Activated CD4-positive, alpha-beta T cell treated with anti-CD3 and anti-CD28 coated beads for 36 hours (primary cell): Measurements from ENCODE around the gene ZNF341. TPM values are rescaled to one million over a fixed set of nuclear protein-coding genes. Genes with fewer than 3 reads are reported as not detected.

ENCODE experiments used
- ATAC-seq: fragments of 200-7000 bp; cut with Tn5 transposase; one replicate; pipeline ENCODE4 v1.10.0; 2021; ENCODE audit warnings: mild to moderate bottlenecking, moderate library complexity
- CTCF ChIA-PET: fragments of 350-600 bp; sonication (Branson Sonifier 250); formaldehyde crosslinking; loops from one replicate; lab custom pipeline; 2021; ENCODE audit warnings: antibody characterized with exemption; lab: Charles Lee
- POLR2A ChIA-PET: fragments of 350-600 bp; sonication (Branson Sonifier 250); formaldehyde crosslinking; loops from one replicate; lab custom pipeline; 2021; ENCODE audit warnings: antibody characterized with exemption, inconsistent platforms; lab: Charles Lee
- DNase-seq: peaks from one replicate; pipeline ENCODE4 v3.0.0-alpha.2; 2020
- H3K27ac Mint-ChIP-seq: one replicate; pipeline ENCODE4 v1.8.0; 2021; ENCODE audit warnings: mixed read lengths
- H3K27me3 Mint-ChIP-seq: one replicate; pipeline ENCODE4 v1.8.0; 2021; ENCODE audit warnings: mixed read lengths
- H3K36me3 Mint-ChIP-seq: one replicate; pipeline ENCODE4 v1.8.0; 2021; ENCODE audit warnings: low read depth, mixed read lengths
- H3K4me1 Mint-ChIP-seq: one replicate; pipeline ENCODE4 v1.8.0; 2021; ENCODE audit warnings: mixed read lengths
- H3K4me3 Mint-ChIP-seq: one replicate; pipeline ENCODE4 v1.8.0; 2021; ENCODE audit warnings: mild to moderate bottlenecking, moderate library complexity, mixed read lengths
- H3K9me3 Mint-ChIP-seq: one replicate; pipeline ENCODE4 v1.8.0; 2021; ENCODE audit warnings: low read depth, mixed read lengths
- intact Hi-C, 2 experiments: fragments of 100-400 bp; cut with DNase I in 1 of 2; cut with micrococcal nuclease in 1 of 2; formaldehyde crosslinking; loops; one replicate each; pipeline versions ENCODE4 v1.14.2 to v1.15.1; 2022 to 2024; cut with DNase I, micrococcal nuclease
- total RNA-seq, 2 experiments: library from RNA; stranded (reverse); gene quantifications; one replicate each; pipeline ENCODE4 v1.2.3, GENCODE V29; 2021

Gene ZNF341
- total RNA-seq, 2 experiments from 2014 or later, result 4.3 to 6.1 TPM

GRCh38 chr20:33796907-33797544 lies 65.2 kb downstream of the ZNF341 start:
- Mint-ChIP-seq H3K9me3 (no peaks in the 10 kb centered on the region), H3K4me3 (no peak overlapping the region), H3K4me1 (no peaks in the 10 kb centered on the region), H3K36me3 (no peaks in the 10 kb centered on the region), H3K27ac (no peak overlapping the region), H3K27me3 (no peaks in the 10 kb centered on the region)
- intact Hi-C loops, result no loop called here
- DNase-seq, result no peak
- POLR2A ChIA-PET, result no interaction called here
- CTCF ChIA-PET, result interaction anchor here (1.0 kb wide), 1 partner anchor 20 kb away, joined by 3 read pairs; no protein-coding TSS in a partner anchor
- no peak for ATAC-seq

GRCh38 chr20:33798444-33798843 lies 66.6 kb downstream of the ZNF341 start:
- Mint-ChIP-seq H3K4me1 (no peaks in the 10 kb centered on the region), H3K36me3 (no peaks in the 10 kb centered on the region), H3K4me3 (no peak overlapping the region), H3K27ac (no peak overlapping the region), H3K27me3 (no peaks in the 10 kb centered on the region), H3K9me3 (no peaks in the 10 kb centered on the region)
- DNase-seq (no peak), ATAC-seq (no peak)
- POLR2A ChIA-PET, result no interaction called here
- intact Hi-C loops, result no loop called here
- CTCF ChIA-PET, result interaction anchor here (0.6 kb wide), 1 partner anchor 892 kb away, joined by 3 read pairs; no protein-coding TSS in a partner anchor

GRCh38 chr20:33803921-33804337 lies 72.1 kb downstream of the ZNF341 start:
- no peaks in the 10 kb centered on the region for H3K36me3 Mint-ChIP-seq
- H3K27me3 Mint-ChIP-seq, result no peaks in the 10 kb centered on the region
- CTCF ChIA-PET, result interaction anchor here (0.6 to 1.2 kb wide), 2 partner anchors 10 to 24 kb away, joined by 3 to 6 read pairs; no protein-coding TSS in a partner anchor
- no peak overlapping the region for H3K27ac Mint-ChIP-seq
- H3K4me1 Mint-ChIP-seq, result no peaks in the 10 kb centered on the region
- POLR2A ChIA-PET, result no interaction called here
- no peak overlapping the region for H3K4me3 Mint-ChIP-seq
- no peak for ATAC-seq
- DNase-seq, result no peak
- intact Hi-C loops, result no loop called here
- H3K9me3 Mint-ChIP-seq, result no peaks in the 10 kb centered on the region

GRCh38 chr20:33808388-33808787 lies 76.6 kb downstream of the ZNF341 start:
- CTCF ChIA-PET, result no interaction called here
- Mint-ChIP-seq H3K36me3 (peaks cover 6% of the 10 kb centered on the region), H3K27me3 (no peaks in the 10 kb centered on the region), H3K9me3 (no peaks in the 10 kb centered on the region), H3K27ac (no peak overlapping the region), H3K4me1 (peaks cover 10% of the 10 kb centered on the region), H3K4me3 (no peak overlapping the region)
- no peak for DNase-seq
- intact Hi-C loops, result no loop called here
- no peak for ATAC-seq
- POLR2A ChIA-PET, result no interaction called here

- peaks cover 27% of the 10 kb centered on the region for H3K4me1 Mint-ChIP-seq
- peaks cover 12% of the 10 kb centered on the region for H3K36me3 Mint-ChIP-seq
- no peak for DNase-seq
- H3K27ac Mint-ChIP-seq, result no peak overlapping the region
- H3K27me3 Mint-ChIP-seq, result no peaks in the 10 kb centered on the region
- intact Hi-C loops, result loop anchor here in 1 of 2 experiments (2.0 kb wide), 1 partner anchor 321 kb away; no protein-coding TSS in a partner anchor
- ChIA-PET POLR2A (interaction anchor here (1.1 to 1.8 kb wide), 2 partner anchors 183 to 302 kb away, joined by 3 to 10 read pairs; partner anchors contain the start of genes EIF2S2 and RALY), CTCF (interaction anchor here (0.6 to 2.8 kb wide), 4 partner anchors 15 to 90 kb away, joined by 3 to 8 read pairs (median 3); partner anchors contain the start of gene PXMP4)
- no peak for ATAC-seq
- no peaks in the 10 kb centered on the region for H3K9me3 Mint-ChIP-seq
- no peak overlapping the region for H3K4me3 Mint-ChIP-seq
Measured at GRCh38 chr20:33810259-33810658, 78.5 kb downstream of the ZNF341 start.

GRCh38 chr20:33810885-33811775 lies 79.3 kb downstream of the ZNF341 start, which contains the start of gene CHMP4B:
Gene CHMP4B (plus strand): TSS chr20:33811348. CDS start chr20:33811469, 121 bp downstream.
- Mint-ChIP-seq H3K4me3 (peak within 1 kb of the TSS; percentile 83), H3K36me3 (peaks cover 15% of the 10 kb centered on the region), H3K27me3 (no peaks in the 10 kb centered on the region), H3K27ac (peak within 1 kb of the TSS; percentile 89), H3K9me3 (no peaks in the 10 kb centered on the region), H3K4me1 (peaks cover 36% of the 10 kb centered on the region)
- CTCF ChIA-PET, result interaction anchor here (0.6 to 2.8 kb wide), 5 partner anchors 17 to 301 kb away, joined by 3 to 8 read pairs (median 5); partner anchors contain the start of genes EIF2S2 and PXMP4
- ATAC-seq, result peak; percentile 93
- DNase-seq, result peak; percentile 99
- POLR2A ChIA-PET, result interaction anchor here (0.6 to 1.8 kb wide), 8 partner anchors 8 to 746 kb away, joined by 3 to 13 read pairs (median 4); partner anchors contain the start of genes EIF2S2 and RALY
- intact Hi-C loops, result loop anchor here (1.0 to 2.0 kb wide), 14 partner anchors 79 to 1014 kb away; partner anchors contain the start of genes EIF2S2 (in 2 of the 2), PXMP4 (in 2 of the 2), RALY (in 2 of the 2) and AHCY (in 1 of the 2)

GRCh38 chr20:33811776-33812151 lies 80.0 kb downstream of the ZNF341 start:
- ChIA-PET POLR2A (interaction anchor here (0.8 to 1.8 kb wide), 5 partner anchors 8 to 367 kb away, joined by 3 to 10 read pairs (median 4); partner anchors contain the start of gene RALY), CTCF (interaction anchor here (0.7 to 2.8 kb wide), 4 partner anchors 18 to 258 kb away, joined by 3 to 8 read pairs (median 4); no protein-coding TSS in a partner anchor)
- H3K9me3 Mint-ChIP-seq, result no peaks in the 10 kb centered on the region
- no peak for DNase-seq
- H3K27me3 Mint-ChIP-seq, result no peaks in the 10 kb centered on the region
- H3K36me3 Mint-ChIP-seq, result peaks cover 15% of the 10 kb centered on the region
- H3K4me1 Mint-ChIP-seq, result peaks cover 40% of the 10 kb centered on the region
- peak overlapping the region; percentile 83 for H3K4me3 Mint-ChIP-seq
- intact Hi-C loops, result loop anchor here (1.0 to 2.0 kb wide), 14 partner anchors 79 to 1014 kb away; partner anchors contain the start of genes EIF2S2 (in 2 of the 2), PXMP4 (in 2 of the 2), RALY (in 2 of the 2) and AHCY (in 1 of the 2)
- ATAC-seq, result no peak
- H3K27ac Mint-ChIP-seq, result peak overlapping the region; percentile 89

- CTCF ChIA-PET, result interaction anchor here (0.7 to 2.8 kb wide), 6 partner anchors 18 to 258 kb away, joined by 3 to 8 read pairs (median 4); no protein-coding TSS in a partner anchor
- H3K36me3 Mint-ChIP-seq, result peaks cover 15% of the 10 kb centered on the region
- POLR2A ChIA-PET, result interaction anchor here (0.6 to 1.8 kb wide), 6 partner anchors 13 to 1456 kb away, joined by 3 to 10 read pairs (median 3); partner anchors contain the start of gene RALY
Measured at GRCh38 chr20:33812152-33812849, 80.5 kb downstream of the ZNF341 start.

GRCh38 chr20:33812908-33813462 lies 81.2 kb downstream of the ZNF341 start:
- ATAC-seq, result no peak
- peak overlapping the region; percentile 83 for H3K4me3 Mint-ChIP-seq
- H3K27ac Mint-ChIP-seq, result peak overlapping the region; percentile 89
- intact Hi-C loops, result no loop called here
- no peaks in the 10 kb centered on the region for H3K9me3 Mint-ChIP-seq
- ChIA-PET CTCF (interaction anchor here (0.7 to 1.2 kb wide), 3 partner anchors 21 to 145 kb away, joined by 3 to 5 read pairs (median 4); no protein-coding TSS in a partner anchor), POLR2A (interaction anchor here (0.6 to 1.3 kb wide), 4 partner anchors 13 to 1457 kb away, joined by 3 to 4 read pairs (median 3); no protein-coding TSS in a partner anchor)
- peaks cover 18% of the 10 kb centered on the region for H3K36me3 Mint-ChIP-seq
- peaks cover 51% of the 10 kb centered on the region for H3K4me1 Mint-ChIP-seq
- no peak for DNase-seq
- no peaks in the 10 kb centered on the region for H3K27me3 Mint-ChIP-seq

More at GRCh38 chr20:33812152-33812849, 80.5 kb downstream of the ZNF341 start:
- Mint-ChIP-seq H3K27ac (peak overlapping the region; percentile 89), H3K9me3 (no peaks in the 10 kb centered on the region), H3K4me1 (peaks cover 45% of the 10 kb centered on the region), H3K4me3 (peak overlapping the region; percentile 83), H3K27me3 (no peaks in the 10 kb centered on the region)
- peak; percentile 68 for DNase-seq
- intact Hi-C loops, result no loop called here
- peak; percentile 11 for ATAC-seq
